ENCODE data around the gene CD81. TPM values are rescaled to one million over a fixed set of nuclear protein-coding genes. Genes with fewer than 3 reads are reported as not detected.

The CD81 gene
- total and polyA plus RNA-seq, 10 of the 15 experiments (the other 5 are each of a cell fraction or from before 2014, with no cell fraction given) = 2.0 to 145 (median 57.2) TPM

GRCh38 chr11:2411446-2412305 is 34.6 kb downstream of the CD81 start (continued):
- TF ChIP-seq ZBTB40 (IDR thresholded peaks at IDR 0.05; ENCODE audit: borderline replicate concordance) (no peak), CREB1 (IDR thresholded peaks at IDR 0.05; ENCODE audit: low read depth) (no peak), ZNF274 (IDR thresholded peaks at IDR 0.05; ENCODE audit: insufficient read depth, insufficient read length) (no peak)

GRCh38 chr11:2412323-2412722 is 35.2 kb downstream of the CD81 start:
- in situ Hi-C loops (cut with MboI) = no loop called here
- intact Hi-C loops (cut with micrococcal nuclease; ENCODE audit: unreplicated experiment) = no loop called here
- DNase-seq (ENCODE audit: low read depth, low spot score) (no peak), ATAC-seq (no peak), FAIRE-seq (no peak)
- ChIA-PET POLR2A (no interaction called here), SMC1A (ENCODE audit: uncharacterized antibody, unreplicated experiment) (no interaction called here), CTCF (no interaction called here), RAD21 (ENCODE audit: unreplicated experiment) (no interaction called here)
- Histone ChIP-seq H3K4me3 (no peak overlapping the region), H3K9ac (ENCODE audit: control insufficient read depth, insufficient read depth, low read length) (no peak overlapping the region), H3K4me2 (ENCODE audit: control insufficient read depth, insufficient read depth) (no peak overlapping the region), H3K36me3 (ENCODE audit: control insufficient read depth in 2 of 2, insufficient read depth in 2 of 2, low read length in 1 of 2) (no peaks in the 10 kb centered on the region), H2AFZ (ENCODE audit: control insufficient read depth, low read depth, low read length) (no peak overlapping the region), H3K9me3 (replicated peaks; ENCODE audit: control insufficient read depth, insufficient read depth, low read length) (no peaks in the 10 kb centered on the region), H3K4me1 (ENCODE audit: control insufficient read depth, insufficient read depth, low read length) (no peaks in the 10 kb centered on the region), H3K79me2 (ENCODE audit: control insufficient read depth, insufficient read depth, low read length) (no peaks in the 10 kb centered on the region), H4K20me1 (ENCODE audit: control insufficient read depth, insufficient read depth) (no peaks in the 10 kb centered on the region), H3K27ac (ENCODE audit: control insufficient read depth, insufficient read depth) (no peak overlapping the region), H3K27me3 (replicated peaks in 1 of 2; ENCODE audit: control insufficient read depth in 2 of 2, insufficient read depth in 2 of 2, low read length in 1 of 2) (no peaks in the 10 kb centered on the region)
- BruUV-seq (replicated peaks) = no TSS peak
- WGBS (ENCODE audit: insufficient coverage, insufficient replicate concordance, low lambda C conversion rate, missing lambda C conversion rate) = 28% methylated on average over 6 of the region's 6 CpGs
- TF ChIP-seq IRF5 (IDR thresholded peaks at IDR 0.05; ENCODE audit: borderline replicate concordance) = no peak
- TF ChIP-seq ELK1 (IDR thresholded peaks at IDR 0.05; ENCODE audit: low read depth, low read length) = no peak
- no peak for TF ChIP-seq TBL1XR1 (IDR thresholded peaks at IDR 0.05; ENCODE audit: low read depth, low read length)
- TF ChIP-seq ZBTB4 (CRISPR knock-in tag; IDR thresholded peaks at IDR 0.05) = no peak
- no peak for TF ChIP-seq SIX5 (IDR thresholded peaks at IDR 0.05; ENCODE audit: low read depth, low read length, severe bottlenecking)

All from GM12878 (cell line).